GM10248 (cell line): ENCODE measurements around the gene METTL1.
A peak's percentile ranks its signal among the peaks of the same experiment; 100 is the strongest.

Source experiments
- CTCF ChIA-PET: fragments of 300-600 bp; sonication (Branson Sonifier 250); formaldehyde crosslinking; extraction: SDS; loops from one replicate; lab custom pipeline; 2021; ENCODE audit warnings: antibody characterized with exemption; lab: Yijun Ruan, JAX
- POLR2A ChIA-PET: fragments of 350-650 bp; sonication (Branson Sonifier 250); formaldehyde crosslinking; extraction: SDS; loops from one replicate; lab custom pipeline; 2020; ENCODE audit warnings: antibody characterized with exemption; lab: Yijun Ruan, JAX
- DNase-seq: peaks from one replicate; pipeline ENCODE4 v3.0.0; 2012; ENCODE audit errors: extremely low spot score
- CTCF ChIP-seq: IDR thresholded peaks from 2 replicates; pipeline ENCODE4 v1.5.1; 2012; ENCODE audit warnings: mild to moderate bottlenecking, low read depth; ENCODE audit errors: extremely low read depth, missing control alignments, control extremely low read depth

Gene METTL1

GRCh38 chr12:57749061-57749460 is 22.8 kb downstream of the METTL1 start:
- TF ChIP-seq CTCF, result no peak
- no peak for DNase-seq
- ChIA-PET CTCF (interaction anchor here (2.4 kb wide), 1 partner anchor 7 kb away, joined by 10 read pairs; no protein-coding TSS in a partner anchor), POLR2A (interaction anchor here (1.0 kb wide), 1 partner anchor 192 kb away, joined by 4 read pairs; the partner anchor contains the start of gene ATP23)

DNA sequence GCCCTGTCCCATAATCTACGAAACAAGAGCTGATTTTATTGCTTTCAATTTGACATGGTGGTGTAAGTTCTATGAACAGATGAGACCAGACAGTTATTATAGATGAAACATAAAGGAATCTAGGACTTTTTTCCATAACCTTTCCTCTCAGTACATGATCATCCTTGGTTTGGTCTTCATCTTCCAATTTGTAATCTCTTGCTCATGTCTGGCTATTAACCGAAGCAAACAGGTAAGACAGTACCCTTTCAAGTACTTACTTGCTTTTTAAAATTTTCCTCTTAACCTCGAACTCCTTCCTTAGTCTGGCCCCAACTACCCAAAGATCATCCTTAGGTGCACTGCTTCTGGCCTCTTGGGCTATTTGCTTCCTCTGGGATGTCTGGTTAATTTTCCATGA is 25.9 kb downstream of the METTL1 start:
- DNase-seq, result no peak
- ChIA-PET POLR2A (no interaction called here), CTCF (interaction anchor here (2.2 to 3.2 kb wide), 2 partner anchors 10 to 13 kb away, joined by 8 to 14 read pairs; no protein-coding TSS in a partner anchor)
- no peak for TF ChIP-seq CTCF

GRCh38 chr12:57745485-57745881 is 26.4 kb downstream of the METTL1 start:
- ChIA-PET POLR2A (interaction anchor here (0.6 to 1.2 kb wide), 2 partner anchors 27 to 226 kb away, joined by 3 to 4 read pairs; partner anchors contain the start of genes EEF1AKMT3 and METTL1), CTCF (interaction anchor here (1.3 to 3.2 kb wide), 4 partner anchors 9 to 162 kb away, joined by 3 to 14 read pairs (median 8); no protein-coding TSS in a partner anchor)
- no peak for DNase-seq
- no peak for TF ChIP-seq CTCF

- DNase-seq, result peak; percentile 92
- TF ChIP-seq CTCF, result no peak
- ChIA-PET CTCF (interaction anchor here (1.1 to 3.2 kb wide), 6 partner anchors 9 to 161 kb away, joined by 3 to 14 read pairs (median 6); partner anchors contain the start of gene B4GALNT1), POLR2A (interaction anchor here (0.6 to 1.2 kb wide), 5 partner anchors 25 to 517 kb away, joined by 3 to 5 read pairs (median 3); partner anchors contain the start of genes EEF1AKMT3 and METTL1)
Observed at GRCh38 chr12:57744777-57745484, 27.0 kb downstream of the METTL1 start, which contains the start of gene TSPAN31. TSPAN31 (plus strand) TSS chr12:57745039; CDS start chr12:57745155, 116 bp downstream.

GRCh38 chr12:57744194-57744776 is 27.6 kb downstream of the METTL1 start:
- POLR2A ChIA-PET, result interaction anchor here (0.6 to 1.2 kb wide), 4 partner anchors 26 to 516 kb away, joined by 3 to 5 read pairs (median 4); partner anchors contain the start of genes EEF1AKMT3 and METTL1
- TF ChIP-seq CTCF, result no peak
- CTCF ChIA-PET, result interaction anchor here (1.1 to 3.2 kb wide), 6 partner anchors 9 to 160 kb away, joined by 3 to 14 read pairs (median 6); partner anchors contain the start of gene B4GALNT1
- DNase-seq, result peak; percentile 73

- ChIA-PET POLR2A (no interaction called here), CTCF (interaction anchor here (1.4 to 3.2 kb wide), 4 partner anchors 13 to 160 kb away, joined by 5 to 14 read pairs (median 8); partner anchors contain the start of gene B4GALNT1)
- no peak for TF ChIP-seq CTCF
- DNase-seq, result no peak
Observed at GRCh38 chr12:57743769-57744168, 28.1 kb downstream of the METTL1 start.
